Stimulated activated CD4-positive, alpha-beta T cell treated with anti-CD3 and anti-CD28 coated beads, TNF-alpha, amount 100 ng/mL, for 48 hours (primary cell): ENCODE measurements around the gene VEGFA.
A peak's percentile ranks its signal among the peaks of the same experiment; 100 is the strongest.

Experiments used
- DNase-seq, 3 donors: peaks; one replicate each; pipeline ENCODE4 v3.0.0-alpha.2; 2020; ENCODE audit warnings: low read depth in 3 of 3

Gene VEGFA

GRCh38 chr6:43759136-43759906 lies 10.7 kb upstream of the VEGFA start:
- no peak for DNase-seq

DNA sequence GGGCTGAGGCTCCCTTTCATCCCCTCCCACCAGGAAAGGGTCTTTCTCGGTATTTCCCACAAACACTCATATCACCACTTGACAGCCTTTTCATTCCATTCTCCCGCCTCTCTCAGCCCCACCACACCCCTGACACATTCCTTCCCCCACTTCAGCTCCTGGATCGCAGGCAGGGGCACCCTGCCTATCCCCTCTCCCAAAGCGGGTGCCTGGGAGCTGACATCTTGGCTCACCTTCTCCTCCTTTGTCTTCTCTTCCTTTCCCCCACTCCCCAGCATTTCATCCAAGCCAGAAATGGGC lies 10.2 kb upstream of the VEGFA start:
- no peak for DNase-seq

GRCh38 chr6:43760210-43761168 lies 9.5 kb upstream of the VEGFA start:
- no peak for DNase-seq

- DNase-seq: no peak
These were observed 8.2 kb upstream of the VEGFA start for GRCh38 chr6:43761666-43762409.

DNA sequence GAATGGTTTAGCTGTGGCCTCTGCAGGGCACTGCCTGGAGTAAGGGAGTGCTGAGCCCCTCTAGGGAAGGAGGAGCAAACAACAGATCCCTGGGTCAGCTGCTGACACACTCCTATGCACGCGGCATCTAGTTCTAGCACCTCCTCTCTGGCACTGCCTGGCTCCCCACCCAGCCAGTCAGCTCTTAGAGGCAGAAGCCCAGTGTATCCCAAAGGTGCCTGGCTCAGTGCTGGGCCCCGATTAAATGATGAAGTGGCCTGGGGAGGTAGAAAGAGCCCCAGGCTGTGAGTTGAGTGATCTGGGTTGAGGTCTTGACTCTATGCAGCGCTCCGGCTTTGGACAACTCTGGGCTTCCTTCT lies 7.6 kb upstream of the VEGFA start:
- no peak for DNase-seq

- no peak for DNase-seq
These were observed 6.9 kb upstream of the VEGFA start for GRCh38 chr6:43762966-43763695.

DNA sequence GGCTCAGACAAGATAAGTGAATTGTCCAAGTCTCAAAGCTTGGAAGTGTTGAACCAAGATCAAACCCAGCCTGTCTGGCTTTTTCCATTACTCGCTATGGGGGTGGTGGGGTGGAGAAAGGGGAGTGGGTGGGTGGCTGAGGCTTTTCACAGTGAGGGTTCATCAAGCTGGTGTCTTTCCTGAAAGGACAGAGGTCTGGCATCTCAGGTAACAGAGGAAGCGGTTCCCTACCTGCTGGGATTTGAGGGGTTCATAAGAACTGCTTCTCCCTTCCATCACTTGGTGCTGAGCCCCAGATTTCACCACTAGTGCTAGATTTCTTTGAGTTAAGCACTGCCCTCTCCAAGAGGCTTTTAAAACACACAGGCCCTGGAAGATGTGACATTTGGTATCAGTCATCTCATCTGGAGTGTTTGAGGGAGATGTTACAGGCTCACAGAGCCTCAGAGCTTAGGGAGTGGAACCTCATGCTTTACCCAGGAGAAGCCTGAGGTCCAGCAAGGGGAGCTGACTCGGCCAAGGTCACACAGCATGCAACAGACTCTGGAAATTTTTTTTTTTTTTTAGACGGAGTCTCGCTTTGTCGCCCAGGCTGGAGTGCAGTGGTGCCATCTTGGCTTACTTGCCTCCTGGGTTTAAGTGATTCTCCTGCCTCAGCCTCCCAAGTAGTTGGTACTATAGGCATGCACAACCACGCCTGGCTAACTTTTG lies 6.0 kb upstream of the VEGFA start:
- no peak for DNase-seq

DNA sequence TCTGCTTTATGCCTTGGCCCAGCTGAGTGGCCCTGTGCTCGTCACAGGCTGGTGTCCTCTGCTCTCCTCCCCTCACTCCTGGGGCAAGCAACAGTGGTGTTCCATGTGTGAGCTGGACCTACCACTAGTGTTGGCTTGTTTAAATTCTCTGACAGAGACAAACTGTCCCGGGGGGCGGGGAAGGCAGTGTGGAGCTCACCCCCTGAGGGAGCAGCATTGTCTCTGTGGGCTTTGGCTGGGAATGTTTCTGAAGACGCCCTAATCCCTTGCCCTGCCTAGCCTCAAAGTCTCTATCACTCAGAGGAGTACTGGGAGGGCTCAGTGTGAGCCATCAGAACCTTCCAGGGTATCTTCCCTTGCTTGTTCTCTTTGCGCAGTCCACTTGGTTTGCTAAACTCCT lies 5.2 kb upstream of the VEGFA start:
- DNase-seq: no peak

GRCh38 chr6:43765776-43766499 lies 4.1 kb upstream of the VEGFA start:
- no peak for DNase-seq

DNA sequence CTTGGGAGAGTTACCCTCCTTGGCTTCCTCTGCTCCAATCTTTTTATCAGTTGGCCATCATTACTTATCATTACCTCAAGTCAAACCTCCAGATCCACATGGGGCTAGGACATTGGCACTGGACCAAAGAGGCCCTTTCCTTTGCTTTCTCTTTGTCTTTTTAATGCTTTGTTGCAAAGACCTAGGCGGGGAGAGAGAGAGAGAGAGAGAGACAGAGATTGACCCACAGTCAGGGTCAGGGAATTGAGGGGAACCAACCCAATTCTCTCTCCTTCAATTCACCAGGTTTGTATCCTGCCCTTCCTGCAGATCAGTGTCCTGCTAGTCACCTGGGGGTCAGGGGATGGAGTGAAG lies 3.5 kb upstream of the VEGFA start:
- DNase-seq: no peak

GRCh38 chr6:43766964-43767461 lies 3.0 kb upstream of the VEGFA start:
- no peak for DNase-seq

GRCh38 chr6:43767553-43768505 lies 2.2 kb upstream of the VEGFA start:
- DNase-seq: no peak

GRCh38 chr6:43768506-43768860 lies 1.5 kb upstream of the VEGFA start:
- DNase-seq: no peak

- DNase-seq: no peak
These were observed 957 bp upstream of the VEGFA start for GRCh38 chr6:43768983-43769525.

DNA sequence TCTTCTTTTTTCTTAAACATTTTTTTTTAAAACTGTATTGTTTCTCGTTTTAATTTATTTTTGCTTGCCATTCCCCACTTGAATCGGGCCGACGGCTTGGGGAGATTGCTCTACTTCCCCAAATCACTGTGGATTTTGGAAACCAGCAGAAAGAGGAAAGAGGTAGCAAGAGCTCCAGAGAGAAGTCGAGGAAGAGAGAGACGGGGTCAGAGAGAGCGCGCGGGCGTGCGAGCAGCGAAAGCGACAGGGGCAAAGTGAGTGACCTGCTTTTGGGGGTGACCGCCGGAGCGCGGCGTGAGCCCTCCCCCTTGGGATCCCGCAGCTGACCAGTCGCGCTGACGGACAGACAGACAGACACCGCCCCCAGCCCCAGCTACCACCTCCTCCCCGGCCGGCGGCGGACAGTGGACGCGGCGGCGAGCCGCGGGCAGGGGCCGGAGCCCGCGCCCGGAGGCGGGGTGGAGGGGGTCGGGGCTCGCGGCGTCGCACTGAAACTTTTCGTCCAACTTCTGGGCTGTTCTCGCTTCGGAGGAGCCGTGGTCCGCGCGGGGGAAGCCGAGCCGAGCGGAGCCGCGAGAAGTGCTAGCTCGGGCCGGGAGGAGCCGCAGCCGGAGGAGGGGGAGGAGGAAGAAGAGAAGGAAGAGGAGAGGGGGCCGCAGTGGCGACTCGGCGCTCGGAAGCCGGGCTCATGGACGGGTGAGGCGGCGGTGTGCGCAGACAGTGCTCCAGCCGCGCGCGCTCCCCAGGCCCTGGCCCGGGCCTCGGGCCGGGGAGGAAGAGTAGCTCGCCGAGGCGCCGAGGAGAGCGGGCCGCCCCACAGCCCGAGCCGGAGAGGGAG lies 580 bp downstream of the VEGFA start:
- peak in 1 of 3 donors; percentile 41 for DNase-seq

- DNase-seq: peak; percentile 41 to 60 (median 44)
These were observed 1.3 kb downstream of the VEGFA start for GRCh38 chr6:43771210-43771857.

DNA sequence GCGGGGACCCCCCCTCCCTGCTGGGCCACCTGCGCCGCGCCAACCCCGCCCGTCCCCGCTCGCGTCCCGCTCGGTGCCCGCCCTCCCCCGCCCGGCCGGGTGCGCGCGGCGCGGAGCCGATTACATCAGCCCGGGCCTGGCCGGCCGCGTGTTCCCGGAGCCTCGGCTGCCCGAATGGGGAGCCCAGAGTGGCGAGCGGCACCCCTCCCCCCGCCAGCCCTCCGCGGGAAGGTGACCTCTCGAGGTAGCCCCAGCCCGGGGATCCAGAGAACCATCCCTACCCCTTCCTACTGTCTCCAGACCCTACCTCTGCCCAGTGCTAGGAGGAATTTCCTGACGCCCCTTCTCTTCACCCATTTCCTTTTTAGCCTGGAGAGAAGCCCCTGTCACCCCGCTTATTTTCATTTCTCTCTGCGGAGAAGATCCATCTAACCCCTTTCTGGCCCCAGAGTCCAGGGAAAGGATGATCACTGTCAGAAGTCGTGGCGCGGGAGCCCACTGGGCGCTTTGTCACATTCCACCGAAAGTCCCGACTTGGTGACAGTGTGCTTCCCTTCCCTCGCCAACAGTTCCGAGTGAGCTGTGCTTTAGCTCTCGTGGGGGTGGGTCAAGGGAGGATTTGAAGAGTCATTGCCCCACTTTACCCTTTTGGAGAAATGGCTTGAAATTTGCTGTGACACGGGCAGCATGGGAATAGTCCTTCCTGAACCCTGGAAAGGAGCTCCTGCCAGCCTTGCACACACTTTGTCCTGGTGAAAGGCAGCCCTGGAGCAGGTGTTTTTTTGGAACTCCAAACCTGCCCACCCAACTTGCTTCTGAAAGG lies 2.1 kb downstream of the VEGFA start:
- peak; percentile 45 to 69 (median 50) for DNase-seq
